Measurements from ENCODE around the gene GATAD2B. TPM values are rescaled to one million over a fixed set of nuclear protein-coding genes. Genes with fewer than 3 reads are reported as not detected.

Gene GATAD2B
- total RNA-seq, 1 experiment from 2014 or later, result 46.9 TPM

DNA sequence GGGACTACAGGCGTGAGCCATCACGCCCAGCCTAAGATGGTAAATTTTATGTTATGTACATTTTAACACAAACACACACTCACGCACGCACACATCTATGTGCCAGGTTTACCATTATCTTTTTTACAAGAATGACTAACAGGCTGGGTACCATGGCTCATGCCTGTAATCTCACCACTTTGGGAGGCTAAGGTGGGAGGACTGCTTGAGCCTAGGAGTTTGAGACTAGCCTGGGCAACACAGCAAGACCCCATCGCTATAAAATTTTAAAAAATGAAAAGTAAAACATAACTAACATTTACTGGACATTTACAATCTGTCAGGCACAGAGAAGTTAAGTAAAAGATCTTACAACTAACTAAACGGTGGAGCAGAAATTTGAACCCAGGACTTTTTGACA lies 14.7 kb downstream of the GATAD2B start:
- 0 out of 2 replicates have a peak, but pooled peaks cover 6% of the 10 kb centered on the region for H3K4me1 Mint-ChIP-seq
- ATAC-seq (no peak), DNase-seq (ENCODE audit: low spot score) (no peak)
- CTCF ChIA-PET, result no interaction called here
- H3K36me3 Mint-ChIP-seq, result peaks cover 22% of the 10 kb centered on the region
- no peak overlapping the region for H3K4me3 Mint-ChIP-seq
- TF ChIP-seq ZNF396 (CRISPR knock-in tag; IDR thresholded peaks at IDR 0.05; ENCODE audit: borderline replicate concordance) (no peak), MYBL2 (CRISPR knock-in tag; IDR thresholded peaks at IDR 0.05) (no peak), ZNF121 (CRISPR knock-in tag; IDR thresholded peaks at IDR 0.05) (0 out of 2 replicates have a peak, but pooled peaks have one; percentile 8), MXD4 (CRISPR knock-in tag; IDR thresholded peaks at IDR 0.05; ENCODE audit: borderline replicate concordance) (no peak), JAZF1 (CRISPR knock-in tag; IDR thresholded peaks at IDR 0.05) (no peak)
- TF ChIP-seq, protein P1, sequence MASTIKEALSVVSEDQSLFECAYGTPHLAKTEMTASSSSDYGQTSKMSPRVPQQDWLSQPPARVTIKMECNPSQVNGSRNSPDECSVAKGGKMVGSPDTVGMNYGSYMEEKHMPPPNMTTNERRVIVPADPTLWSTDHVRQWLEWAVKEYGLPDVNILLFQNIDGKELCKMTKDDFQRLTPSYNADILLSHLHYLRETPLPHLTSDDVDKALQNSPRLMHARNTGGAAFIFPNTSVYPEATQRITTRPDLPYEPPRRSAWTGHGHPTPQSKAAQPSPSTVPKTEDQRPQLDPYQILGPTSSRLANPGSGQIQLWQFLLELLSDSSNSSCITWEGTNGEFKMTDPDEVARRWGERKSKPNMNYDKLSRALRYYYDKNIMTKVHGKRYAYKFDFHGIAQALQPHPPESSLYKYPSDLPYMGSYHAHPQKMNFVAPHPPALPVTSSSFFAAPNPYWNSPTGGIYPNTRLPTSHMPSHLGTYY (CRISPR knock-in tag; IDR thresholded peaks at IDR 0.05), result no peak
- no peak overlapping the region for H3K27ac Mint-ChIP-seq
- POLR2A ChIA-PET, result no interaction called here
- H3K27me3 Mint-ChIP-seq (ENCODE audit: low read depth), result no peaks in the 10 kb centered on the region
- peaks cover 11% of the 10 kb centered on the region for H3K9me3 Mint-ChIP-seq

DNA sequence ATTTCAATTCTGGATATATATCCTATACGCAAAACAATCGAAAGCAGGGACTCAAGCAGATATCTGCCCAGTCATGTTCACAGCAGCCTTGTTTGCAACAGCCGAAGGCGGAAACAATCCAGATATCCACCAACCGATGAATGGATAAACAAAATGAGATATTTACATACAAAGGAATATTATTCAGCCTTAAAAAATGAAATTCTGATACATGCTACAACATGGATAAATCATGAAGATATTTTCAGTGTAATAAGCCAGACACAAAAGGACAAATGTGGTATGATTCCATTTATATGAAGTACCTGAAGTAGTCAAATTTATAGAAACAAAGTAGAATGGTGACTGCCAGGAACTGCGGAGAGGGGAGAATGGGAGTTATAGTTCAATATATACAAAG lies 15.6 kb downstream of the GATAD2B start:
- 0 out of 2 replicates have a peak, but pooled peaks cover 6% of the 10 kb centered on the region for H3K4me1 Mint-ChIP-seq
- peaks cover 22% of the 10 kb centered on the region for H3K36me3 Mint-ChIP-seq
- POLR2A ChIA-PET, result no interaction called here
- ATAC-seq (no peak), DNase-seq (ENCODE audit: low spot score) (no peak)
- no peaks in the 10 kb centered on the region for H3K27me3 Mint-ChIP-seq (ENCODE audit: low read depth)
- TF ChIP-seq FOXP1 (CRISPR knock-in tag; IDR thresholded peaks at IDR 0.05; ENCODE audit: borderline replicate concordance), result no peak
- TF ChIP-seq, protein P1 (CRISPR knock-in tag; IDR thresholded peaks at IDR 0.05), result no peak
- TF ChIP-seq ELF4 (CRISPR knock-in tag; IDR thresholded peaks at IDR 0.05; ENCODE audit: low read depth), result no peak
- TF ChIP-seq SOX15 (CRISPR knock-in tag; IDR thresholded peaks at IDR 0.05), result no peak
- TF ChIP-seq NR2C2 (CRISPR knock-in tag; IDR thresholded peaks at IDR 0.05), result no peak
- TF ChIP-seq, protein P2, sequence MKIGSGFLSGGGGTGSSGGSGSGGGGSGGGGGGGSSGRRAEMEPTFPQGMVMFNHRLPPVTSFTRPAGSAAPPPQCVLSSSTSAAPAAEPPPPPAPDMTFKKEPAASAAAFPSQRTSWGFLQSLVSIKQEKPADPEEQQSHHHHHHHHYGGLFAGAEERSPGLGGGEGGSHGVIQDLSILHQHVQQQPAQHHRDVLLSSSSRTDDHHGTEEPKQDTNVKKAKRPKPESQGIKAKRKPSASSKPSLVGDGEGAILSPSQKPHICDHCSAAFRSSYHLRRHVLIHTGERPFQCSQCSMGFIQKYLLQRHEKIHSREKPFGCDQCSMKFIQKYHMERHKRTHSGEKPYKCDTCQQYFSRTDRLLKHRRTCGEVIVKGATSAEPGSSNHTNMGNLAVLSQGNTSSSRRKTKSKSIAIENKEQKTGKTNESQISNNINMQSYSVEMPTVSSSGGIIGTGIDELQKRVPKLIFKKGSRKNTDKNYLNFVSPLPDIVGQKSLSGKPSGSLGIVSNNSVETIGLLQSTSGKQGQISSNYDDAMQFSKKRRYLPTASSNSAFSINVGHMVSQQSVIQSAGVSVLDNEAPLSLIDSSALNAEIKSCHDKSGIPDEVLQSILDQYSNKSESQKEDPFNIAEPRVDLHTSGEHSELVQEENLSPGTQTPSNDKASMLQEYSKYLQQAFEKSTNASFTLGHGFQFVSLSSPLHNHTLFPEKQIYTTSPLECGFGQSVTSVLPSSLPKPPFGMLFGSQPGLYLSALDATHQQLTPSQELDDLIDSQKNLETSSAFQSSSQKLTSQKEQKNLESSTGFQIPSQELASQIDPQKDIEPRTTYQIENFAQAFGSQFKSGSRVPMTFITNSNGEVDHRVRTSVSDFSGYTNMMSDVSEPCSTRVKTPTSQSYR (CRISPR knock-in tag; IDR thresholded peaks at IDR 0.05), result no peak
- TF ChIP-seq CREM (CRISPR knock-in tag; IDR thresholded peaks at IDR 0.05), result no peak
- TF ChIP-seq, protein P3, sequence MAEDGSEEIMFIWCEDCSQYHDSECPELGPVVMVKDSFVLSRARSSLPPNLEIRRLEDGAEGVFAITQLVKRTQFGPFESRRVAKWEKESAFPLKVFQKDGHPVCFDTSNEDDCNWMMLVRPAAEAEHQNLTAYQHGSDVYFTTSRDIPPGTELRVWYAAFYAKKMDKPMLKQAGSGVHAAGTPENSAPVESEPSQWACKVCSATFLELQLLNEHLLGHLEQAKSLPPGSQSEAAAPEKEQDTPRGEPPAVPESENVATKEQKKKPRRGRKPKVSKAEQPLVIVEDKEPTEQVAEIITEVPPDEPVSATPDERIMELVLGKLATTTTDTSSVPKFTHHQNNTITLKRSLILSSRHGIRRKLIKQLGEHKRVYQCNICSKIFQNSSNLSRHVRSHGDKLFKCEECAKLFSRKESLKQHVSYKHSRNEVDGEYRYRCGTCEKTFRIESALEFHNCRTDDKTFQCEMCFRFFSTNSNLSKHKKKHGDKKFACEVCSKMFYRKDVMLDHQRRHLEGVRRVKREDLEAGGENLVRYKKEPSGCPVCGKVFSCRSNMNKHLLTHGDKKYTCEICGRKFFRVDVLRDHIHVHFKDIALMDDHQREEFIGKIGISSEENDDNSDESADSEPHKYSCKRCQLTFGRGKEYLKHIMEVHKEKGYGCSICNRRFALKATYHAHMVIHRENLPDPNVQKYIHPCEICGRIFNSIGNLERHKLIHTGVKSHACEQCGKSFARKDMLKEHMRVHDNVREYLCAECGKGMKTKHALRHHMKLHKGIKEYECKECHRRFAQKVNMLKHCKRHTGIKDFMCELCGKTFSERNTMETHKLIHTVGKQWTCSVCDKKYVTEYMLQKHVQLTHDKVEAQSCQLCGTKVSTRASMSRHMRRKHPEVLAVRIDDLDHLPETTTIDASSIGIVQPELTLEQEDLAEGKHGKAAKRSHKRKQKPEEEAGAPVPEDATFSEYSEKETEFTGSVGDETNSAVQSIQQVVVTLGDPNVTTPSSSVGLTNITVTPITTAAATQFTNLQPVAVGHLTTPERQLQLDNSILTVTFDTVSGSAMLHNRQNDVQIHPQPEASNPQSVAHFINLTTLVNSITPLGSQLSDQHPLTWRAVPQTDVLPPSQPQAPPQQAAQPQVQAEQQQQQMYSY (CRISPR knock-in tag; IDR thresholded peaks at IDR 0.05), result no peak
- TF ChIP-seq, protein P4, sequence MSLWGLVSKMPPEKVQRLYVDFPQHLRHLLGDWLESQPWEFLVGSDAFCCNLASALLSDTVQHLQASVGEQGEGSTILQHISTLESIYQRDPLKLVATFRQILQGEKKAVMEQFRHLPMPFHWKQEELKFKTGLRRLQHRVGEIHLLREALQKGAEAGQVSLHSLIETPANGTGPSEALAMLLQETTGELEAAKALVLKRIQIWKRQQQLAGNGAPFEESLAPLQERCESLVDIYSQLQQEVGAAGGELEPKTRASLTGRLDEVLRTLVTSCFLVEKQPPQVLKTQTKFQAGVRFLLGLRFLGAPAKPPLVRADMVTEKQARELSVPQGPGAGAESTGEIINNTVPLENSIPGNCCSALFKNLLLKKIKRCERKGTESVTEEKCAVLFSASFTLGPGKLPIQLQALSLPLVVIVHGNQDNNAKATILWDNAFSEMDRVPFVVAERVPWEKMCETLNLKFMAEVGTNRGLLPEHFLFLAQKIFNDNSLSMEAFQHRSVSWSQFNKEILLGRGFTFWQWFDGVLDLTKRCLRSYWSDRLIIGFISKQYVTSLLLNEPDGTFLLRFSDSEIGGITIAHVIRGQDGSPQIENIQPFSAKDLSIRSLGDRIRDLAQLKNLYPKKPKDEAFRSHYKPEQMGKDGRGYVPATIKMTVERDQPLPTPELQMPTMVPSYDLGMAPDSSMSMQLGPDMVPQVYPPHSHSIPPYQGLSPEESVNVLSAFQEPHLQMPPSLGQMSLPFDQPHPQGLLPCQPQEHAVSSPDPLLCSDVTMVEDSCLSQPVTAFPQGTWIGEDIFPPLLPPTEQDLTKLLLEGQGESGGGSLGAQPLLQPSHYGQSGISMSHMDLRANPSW (CRISPR knock-in tag; conservative IDR thresholded peaks at IDR 0.05; ENCODE audit: low read depth), result no peak
- TF ChIP-seq, protein P5, sequence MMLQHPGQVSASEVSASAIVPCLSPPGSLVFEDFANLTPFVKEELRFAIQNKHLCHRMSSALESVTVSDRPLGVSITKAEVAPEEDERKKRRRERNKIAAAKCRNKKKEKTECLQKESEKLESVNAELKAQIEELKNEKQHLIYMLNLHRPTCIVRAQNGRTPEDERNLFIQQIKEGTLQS (CRISPR knock-in tag; conservative IDR thresholded peaks at IDR 0.05), result no peak
- no peak for TF ChIP-seq ZNF121 (CRISPR knock-in tag; IDR thresholded peaks at IDR 0.05)
- TF ChIP-seq OVOL2 (CRISPR knock-in tag; IDR thresholded peaks at IDR 0.05; ENCODE audit: borderline replicate concordance), result no peak
- no peak for TF ChIP-seq GABPB1 (CRISPR knock-in tag; IDR thresholded peaks at IDR 0.05)
- TF ChIP-seq GTF2I (CRISPR knock-in tag; conservative IDR thresholded peaks at IDR 0.05), result no peak
- no peak for TF ChIP-seq FOXK1 (CRISPR knock-in tag; IDR thresholded peaks at IDR 0.05)
- TF ChIP-seq ZNF232 (CRISPR knock-in tag; IDR thresholded peaks at IDR 0.05), result no peak
- TF ChIP-seq NR1H2 (CRISPR knock-in tag; IDR thresholded peaks at IDR 0.05), result no peak
- no peak for TF ChIP-seq ZNF317 (CRISPR knock-in tag; IDR thresholded peaks at IDR 0.05; ENCODE audit: borderline replicate concordance, low read depth)
- no peak for TF ChIP-seq ZBTB21 (CRISPR knock-in tag; IDR thresholded peaks at IDR 0.05; ENCODE audit: borderline replicate concordance)
- no peak overlapping the region for H3K4me3 Mint-ChIP-seq
- peaks cover 11% of the 10 kb centered on the region for H3K9me3 Mint-ChIP-seq
- H3K27ac Mint-ChIP-seq, result peak overlapping the region; percentile 50
- CTCF ChIA-PET, result no interaction called here

Data from WTC11 (cell line).